Activated naive CD4-positive, alpha-beta T cell treated with anti-CD3 and anti-CD28 coated beads for 36 hours (primary cell): ENCODE results near the gene SNX9. TPM values are rescaled to one million over a fixed set of nuclear protein-coding genes. Genes with fewer than 3 reads are reported as not detected.
"Not testable (repeated sequence)": the region's sequence is repeated elsewhere in the genome, so short reads cannot be mapped to it uniquely, and the experiment has no call there.

ENCODE experiments used
- CTCF ChIA-PET: fragments of 350-600 bp; sonication (Branson Sonifier 250); formaldehyde crosslinking; loops from one replicate; lab custom pipeline; 2021; ENCODE audit warnings: antibody characterized with exemption; lab: Charles Lee
- DNase-seq: peaks from one replicate; pipeline ENCODE4 v3.0.0-alpha.2; 2020
- H3K27ac Mint-ChIP-seq: one replicate; pipeline ENCODE4 v1.8.0; 2021; ENCODE audit warnings: mild to moderate bottlenecking, mixed read lengths
- H3K27me3 Mint-ChIP-seq: one replicate; pipeline ENCODE4 v1.8.0; 2021; ENCODE audit warnings: low read depth, mixed read lengths
- H3K36me3 Mint-ChIP-seq: one replicate; pipeline ENCODE4 v1.8.0; 2021; ENCODE audit warnings: low read depth, mixed read lengths
- H3K4me1 Mint-ChIP-seq: one replicate; pipeline ENCODE4 v1.8.0; 2021; ENCODE audit warnings: low read depth, mixed read lengths
- H3K4me3 Mint-ChIP-seq: one replicate; pipeline ENCODE4 v1.8.0; 2021; ENCODE audit warnings: mild to moderate bottlenecking, moderate library complexity, mixed read lengths
- H3K9me3 Mint-ChIP-seq: one replicate; pipeline ENCODE4 v1.8.0; 2021; ENCODE audit warnings: mixed read lengths
- intact Hi-C: fragments of 100-400 bp; cut with micrococcal nuclease; formaldehyde crosslinking; loops from one replicate; pipeline ENCODE4 v1.15.1; 2023
- total RNA-seq, 2 experiments: library from RNA; stranded (reverse); gene quantifications; one replicate each; pipeline ENCODE4 v1.2.3, GENCODE V29; 2021

The SNX9 gene
- total RNA-seq, 2 experiments from 2014 or later: 34.3 to 34.6 TPM

- DNase-seq: no peak
- CTCF ChIA-PET: interaction anchor here (0.8 to 1.1 kb wide), 4 partner anchors 13 to 128 kb away, joined by 3 to 4 read pairs (median 3); no protein-coding TSS in a partner anchor
- peaks cover 37% of the 10 kb centered on the region for H3K4me1 Mint-ChIP-seq
- no peaks in the 10 kb centered on the region for H3K9me3 Mint-ChIP-seq
- peaks cover 33% of the 10 kb centered on the region for H3K36me3 Mint-ChIP-seq
- no peak overlapping the region for H3K4me3 Mint-ChIP-seq
- H3K27me3 Mint-ChIP-seq: no peaks in the 10 kb centered on the region
- H3K27ac Mint-ChIP-seq: peak overlapping the region; percentile 46
- intact Hi-C loops: no loop called here
Measured at GRCh38 chr6:157898640-157899039, 75.6 kb downstream of the SNX9 start.

GRCh38 chr6:157900262-157900661, 77.2 kb downstream of the SNX9 start:
- H3K36me3 Mint-ChIP-seq: peaks cover 35% of the 10 kb centered on the region
- H3K4me1 Mint-ChIP-seq: peaks cover 32% of the 10 kb centered on the region
- intact Hi-C loops, H3K4me3 Mint-ChIP-seq, DNase-seq, H3K27ac Mint-ChIP-seq, H3K9me3 Mint-ChIP-seq, H3K27me3 Mint-ChIP-seq: not testable (repeated sequence)
- CTCF ChIA-PET: interaction anchor here (0.6 kb wide), 1 partner anchor 63 kb away, joined by 3 read pairs; no protein-coding TSS in a partner anchor

- CTCF ChIA-PET: interaction anchor here (0.6 to 1.0 kb wide), 2 partner anchors 62 to 139 kb away, joined by 3 read pairs; no protein-coding TSS in a partner anchor
- DNase-seq, intact Hi-C loops: not testable (repeated sequence)
Measured at GRCh38 chr6:157900751-157901150, 77.7 kb downstream of the SNX9 start.

GRCh38 chr6:157904999-157905398, 82.0 kb downstream of the SNX9 start:
- Mint-ChIP-seq H3K9me3 (no peaks in the 10 kb centered on the region), H3K27me3 (no peaks in the 10 kb centered on the region), H3K4me3 (no peak overlapping the region), H3K27ac (no peak overlapping the region), H3K4me1 (peaks cover 25% of the 10 kb centered on the region), H3K36me3 (peaks cover 39% of the 10 kb centered on the region)
- CTCF ChIA-PET: interaction anchor here (0.6 to 1.8 kb wide), 4 partner anchors 13 to 238 kb away, joined by 3 to 5 read pairs (median 3); no protein-coding TSS in a partner anchor
- DNase-seq: no peak
- intact Hi-C loops: no loop called here

More at GRCh38 chr6:157900751-157901150, 77.7 kb downstream of the SNX9 start:
- not testable (repeated sequence) for H3K4me3 Mint-ChIP-seq, H3K27ac Mint-ChIP-seq, H3K27me3 Mint-ChIP-seq, H3K9me3 Mint-ChIP-seq
- H3K4me1 Mint-ChIP-seq: peaks cover 28% of the 10 kb centered on the region
- peaks cover 37% of the 10 kb centered on the region for H3K36me3 Mint-ChIP-seq

- intact Hi-C loops: no loop called here
- CTCF ChIA-PET: interaction anchor here (0.6 to 1.8 kb wide), 5 partner anchors 8 to 241 kb away, joined by 3 to 5 read pairs (median 3); no protein-coding TSS in a partner anchor
- Mint-ChIP-seq H3K4me1 (peaks cover 18% of the 10 kb centered on the region), H3K9me3 (no peaks in the 10 kb centered on the region), H3K27me3 (no peaks in the 10 kb centered on the region), H3K36me3 (peaks cover 43% of the 10 kb centered on the region), H3K27ac (no peak overlapping the region), H3K4me3 (no peak overlapping the region)
- no peak for DNase-seq
Measured at GRCh38 chr6:157905590-157906342, 82.7 kb downstream of the SNX9 start.

GRCh38 chr6:157906537-157907061, 83.6 kb downstream of the SNX9 start:
- no peak overlapping the region for H3K27ac Mint-ChIP-seq
- H3K4me3 Mint-ChIP-seq: no peak overlapping the region
- no peaks in the 10 kb centered on the region for H3K9me3 Mint-ChIP-seq
- H3K27me3 Mint-ChIP-seq: no peaks in the 10 kb centered on the region
- CTCF ChIA-PET: interaction anchor here (0.6 to 1.8 kb wide), 5 partner anchors 9 to 539 kb away, joined by 3 to 5 read pairs (median 3); no protein-coding TSS in a partner anchor
- peaks cover 21% of the 10 kb centered on the region for H3K4me1 Mint-ChIP-seq
- intact Hi-C loops: no loop called here
- no peak for DNase-seq
- H3K36me3 Mint-ChIP-seq: peaks cover 43% of the 10 kb centered on the region

- no peak overlapping the region for H3K4me3 Mint-ChIP-seq
- H3K27me3 Mint-ChIP-seq: no peaks in the 10 kb centered on the region
- peaks cover 21% of the 10 kb centered on the region for H3K4me1 Mint-ChIP-seq
- CTCF ChIA-PET: interaction anchor here (1.2 kb wide), 1 partner anchor 15 kb away, joined by 4 read pairs; no protein-coding TSS in a partner anchor
- H3K27ac Mint-ChIP-seq: no peak overlapping the region
- H3K36me3 Mint-ChIP-seq: peaks cover 44% of the 10 kb centered on the region
- H3K9me3 Mint-ChIP-seq: no peaks in the 10 kb centered on the region
- no peak for DNase-seq
- intact Hi-C loops: no loop called here
Measured at GRCh38 chr6:157907651-157908050, 84.6 kb downstream of the SNX9 start.

GRCh38 chr6:157908369-157909281, 85.6 kb downstream of the SNX9 start:
- Mint-ChIP-seq H3K36me3 (peaks cover 44% of the 10 kb centered on the region), H3K4me3 (no peak overlapping the region), H3K9me3 (no peaks in the 10 kb centered on the region), H3K27me3 (no peaks in the 10 kb centered on the region), H3K4me1 (peaks cover 19% of the 10 kb centered on the region), H3K27ac (peak overlapping the region; percentile 56)
- CTCF ChIA-PET: interaction anchor here (0.7 to 1.5 kb wide), 4 partner anchors 29 to 164 kb away, joined by 3 to 4 read pairs (median 3); no protein-coding TSS in a partner anchor
- intact Hi-C loops: no loop called here
- no peak for DNase-seq

- H3K27me3 Mint-ChIP-seq: no peaks in the 10 kb centered on the region
- DNase-seq: no peak
- CTCF ChIA-PET: interaction anchor here (0.7 to 1.5 kb wide), 4 partner anchors 29 to 163 kb away, joined by 3 to 4 read pairs (median 3); no protein-coding TSS in a partner anchor
- peaks cover 47% of the 10 kb centered on the region for H3K36me3 Mint-ChIP-seq
- no peaks in the 10 kb centered on the region for H3K9me3 Mint-ChIP-seq
- peaks cover 19% of the 10 kb centered on the region for H3K4me1 Mint-ChIP-seq
- intact Hi-C loops: no loop called here
- no peak overlapping the region for H3K4me3 Mint-ChIP-seq
- no peak overlapping the region for H3K27ac Mint-ChIP-seq
Measured at GRCh38 chr6:157909282-157909664, 86.2 kb downstream of the SNX9 start.

GRCh38 chr6:157911278-157911677, 88.2 kb downstream of the SNX9 start:
- H3K9me3 Mint-ChIP-seq: no peaks in the 10 kb centered on the region

GRCh38 chr6:157911786-157912185, 88.7 kb downstream of the SNX9 start:
- H3K4me1 Mint-ChIP-seq: peaks cover 19% of the 10 kb centered on the region
- peaks cover 47% of the 10 kb centered on the region for H3K36me3 Mint-ChIP-seq
- intact Hi-C loops: no loop called here
- H3K27me3 Mint-ChIP-seq: no peaks in the 10 kb centered on the region
- no peaks in the 10 kb centered on the region for H3K9me3 Mint-ChIP-seq
- no peak for DNase-seq
- H3K4me3 Mint-ChIP-seq: no peak overlapping the region
- H3K27ac Mint-ChIP-seq: no peak overlapping the region
- CTCF ChIA-PET: no interaction called here

More at GRCh38 chr6:157911278-157911677, 88.2 kb downstream of the SNX9 start:
- peaks cover 19% of the 10 kb centered on the region for H3K4me1 Mint-ChIP-seq
- no peak for DNase-seq
- intact Hi-C loops: no loop called here
- no peak overlapping the region for H3K27ac Mint-ChIP-seq
- no peak overlapping the region for H3K4me3 Mint-ChIP-seq
- peaks cover 47% of the 10 kb centered on the region for H3K36me3 Mint-ChIP-seq
- H3K27me3 Mint-ChIP-seq: no peaks in the 10 kb centered on the region
- CTCF ChIA-PET: interaction anchor here (0.6 kb wide), 1 partner anchor 161 kb away, joined by 4 read pairs; no protein-coding TSS in a partner anchor
